ENCODE measurements around the gene MSANTD2.

DNA sequence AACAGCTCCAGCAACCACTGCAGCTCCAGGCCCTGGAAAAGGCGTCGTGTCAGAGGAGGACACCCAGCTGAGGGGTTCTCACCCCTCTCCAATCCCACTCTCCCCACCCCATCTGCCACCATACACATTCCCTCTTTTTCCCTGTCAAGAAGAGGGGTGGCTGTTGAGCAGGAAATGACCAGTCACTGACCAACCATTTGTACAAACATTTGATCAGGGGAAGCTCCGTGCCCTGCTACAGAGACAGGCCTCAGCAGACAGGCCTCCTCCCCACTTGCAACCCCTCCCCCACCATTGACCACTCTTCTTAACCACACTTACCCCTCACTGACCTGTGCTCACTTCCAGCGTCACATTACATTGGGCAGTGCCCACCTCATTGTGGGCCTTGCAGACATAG, 45.9 kb downstream of the MSANTD2 start:
- TF ChIP-seq, protein P1, sequence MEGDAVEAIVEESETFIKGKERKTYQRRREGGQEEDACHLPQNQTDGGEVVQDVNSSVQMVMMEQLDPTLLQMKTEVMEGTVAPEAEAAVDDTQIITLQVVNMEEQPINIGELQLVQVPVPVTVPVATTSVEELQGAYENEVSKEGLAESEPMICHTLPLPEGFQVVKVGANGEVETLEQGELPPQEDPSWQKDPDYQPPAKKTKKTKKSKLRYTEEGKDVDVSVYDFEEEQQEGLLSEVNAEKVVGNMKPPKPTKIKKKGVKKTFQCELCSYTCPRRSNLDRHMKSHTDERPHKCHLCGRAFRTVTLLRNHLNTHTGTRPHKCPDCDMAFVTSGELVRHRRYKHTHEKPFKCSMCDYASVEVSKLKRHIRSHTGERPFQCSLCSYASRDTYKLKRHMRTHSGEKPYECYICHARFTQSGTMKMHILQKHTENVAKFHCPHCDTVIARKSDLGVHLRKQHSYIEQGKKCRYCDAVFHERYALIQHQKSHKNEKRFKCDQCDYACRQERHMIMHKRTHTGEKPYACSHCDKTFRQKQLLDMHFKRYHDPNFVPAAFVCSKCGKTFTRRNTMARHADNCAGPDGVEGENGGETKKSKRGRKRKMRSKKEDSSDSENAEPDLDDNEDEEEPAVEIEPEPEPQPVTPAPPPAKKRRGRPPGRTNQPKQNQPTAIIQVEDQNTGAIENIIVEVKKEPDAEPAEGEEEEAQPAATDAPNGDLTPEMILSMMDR (IDR thresholded peaks at IDR 0.05; ENCODE audit: insufficient read depth, low read length, poor library complexity, severe bottlenecking), result no peak
- no peak for TF ChIP-seq EZH2phosphoT487 (conservative IDR thresholded peaks at IDR 0.05; ENCODE audit: low read length)
